Tibial nerve (tissue), 4 donors: ENCODE data around the gene PRAC2. TPM values are rescaled to one million over a fixed set of nuclear protein-coding genes. Genes with fewer than 3 reads are reported as not detected.

ENCODE experiments used
- DNase-seq, 2 donors: peaks; one replicate each; pipeline ENCODE4 v3.0.0-alpha.2; 2019; ENCODE audit warnings: low spot score in 2 of 2
- H3K27ac ChIP-seq, 4 donors: fragments of 200-600 bp; sonication (generic) in 3 of 4; one replicate each; pipeline ENCODE4 v1.5.1; 2017 to 2019; ENCODE audit warnings: mild to moderate bottlenecking in 1 of 4
- H3K27me3 ChIP-seq, 2 donors: fragments of 200-600 bp; sonication (generic) in 1 of 2; one replicate each; pipeline versions ENCODE4 v1.5.1 to v1.6.0; 2017 to 2019
- H3K36me3 ChIP-seq, 3 donors: fragments of 200-600 bp; sonication (generic); one replicate each; pipeline ENCODE4 v1.5.1; 2018 to 2019
- H3K4me1 ChIP-seq, 4 donors: fragments of 200-600 bp; sonication (generic) in 3 of 4; one replicate each; pipeline ENCODE4 v1.5.1; 2017 to 2019
- H3K4me3 ChIP-seq, 4 donors: fragments of 200-600 bp; sonication (generic) in 3 of 4; one replicate each; pipeline ENCODE4 v1.5.1; 2017 to 2019; ENCODE audit warnings: mild to moderate bottlenecking in 1 of 4, moderate library complexity in 1 of 4
- H3K9me3 ChIP-seq, 4 donors: fragments of 200-600 bp; sonication (generic) in 3 of 4; one replicate each; pipeline ENCODE4 v1.5.1; 2017 to 2019
- CTCF ChIP-seq, 5 experiments: fragments of 200-600 bp in 3 of 5; fragments of 450-650 bp in 2 of 5; sonication (generic) in 3 of 5; IDR thresholded peaks; one replicate each; pipeline ENCODE4 v1.5.1; 2016 to 2019; ENCODE audit warnings: antibody characterized with exemption in 5 of 5, mild to moderate bottlenecking in 3 of 5, moderate library complexity in 2 of 5
- EP300 ChIP-seq, 2 donors: sonication (generic); formaldehyde crosslinking; IDR thresholded peaks; one replicate each; pipeline ENCODE4 v1.6.1; 2017; ENCODE audit warnings: antibody characterized with exemption in 2 of 2, mild to moderate bottlenecking in 1 of 2
- POLR2A ChIP-seq, 2 donors: fragments of 450-650 bp; IDR thresholded peaks; one replicate each; pipeline ENCODE4 v1.6.1; 2017; ENCODE audit warnings: antibody characterized with exemption in 2 of 2, mild to moderate bottlenecking in 2 of 2, moderate library complexity in 2 of 2
- WGBS, 2 donors: methylation state at CpG; one replicate each; pipeline ENCODE4 v1.1.5; 2018; 5-methylcytosine and 5-hydroxymethylcytosine counted together
- total RNA-seq, 4 donors: library from RNA; depleted of rRNA; stranded (reverse); fragments of >200 nt; gene quantifications; one replicate each; pipeline ENCODE4 v1.1.0, GENCODE V29; 2016

The PRAC2 gene
- total RNA-seq, 4 donors from 2014 or later, result not detected

DNA sequence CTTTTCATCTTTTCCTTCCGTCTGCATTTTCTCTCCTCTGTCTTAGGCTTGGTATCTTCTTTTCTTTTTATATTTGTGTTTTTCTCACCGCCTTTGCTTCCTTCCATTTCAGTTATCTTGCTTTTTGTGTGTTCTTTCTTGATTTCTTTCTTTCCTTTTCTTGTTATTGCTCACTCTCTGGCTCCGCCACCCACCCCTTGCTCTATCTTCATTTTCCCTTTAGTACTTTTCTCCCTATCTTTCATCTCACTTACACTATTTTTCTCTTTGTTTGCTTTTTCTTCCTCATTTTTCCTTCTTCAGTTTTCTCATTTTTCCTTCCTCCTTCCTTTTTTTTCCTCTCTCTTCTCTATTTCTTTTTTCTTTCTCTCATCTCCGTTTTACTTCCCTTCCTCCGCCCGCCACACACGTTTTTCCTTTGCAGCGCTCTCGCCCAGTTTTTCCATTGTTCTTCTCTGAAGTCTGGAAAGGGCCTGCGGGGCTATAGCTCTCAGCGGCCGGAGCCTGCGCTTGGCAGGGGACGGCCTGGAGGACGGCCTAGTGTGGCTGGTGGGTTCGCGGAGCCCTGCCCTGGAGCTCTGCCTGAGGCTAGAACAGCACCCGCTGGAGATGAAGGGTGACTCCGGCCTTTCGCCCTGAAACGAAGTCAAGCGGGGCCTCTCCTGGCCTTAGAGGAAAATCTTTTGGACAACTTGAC lies 10.8 kb downstream of the PRAC2 start:
- no peaks in the 10 kb centered on the region for H3K9me3 ChIP-seq
- no peak overlapping the region for H3K4me3 ChIP-seq
- H3K36me3 ChIP-seq, result no peaks in the 10 kb centered on the region
- DNase-seq, result no peak
- TF ChIP-seq POLR2A (IDR thresholded peaks at IDR 0.05) (no peak), CTCF (IDR thresholded peaks at IDR 0.05) (no peak), EP300 (IDR thresholded peaks at IDR 0.05) (no peak)
- H3K27me3 ChIP-seq, result peaks cover 0 to 100% of the 10 kb centered on the region in 2 donors
- 9 to 11% methylated on average over 22 of the region's 22 CpGs for WGBS, 2 donors
- H3K27ac ChIP-seq, result no peak overlapping the region
- peaks cover 0 to 19% (median 6%) of the 10 kb centered on the region in 4 donors for H3K4me1 ChIP-seq

DNA sequence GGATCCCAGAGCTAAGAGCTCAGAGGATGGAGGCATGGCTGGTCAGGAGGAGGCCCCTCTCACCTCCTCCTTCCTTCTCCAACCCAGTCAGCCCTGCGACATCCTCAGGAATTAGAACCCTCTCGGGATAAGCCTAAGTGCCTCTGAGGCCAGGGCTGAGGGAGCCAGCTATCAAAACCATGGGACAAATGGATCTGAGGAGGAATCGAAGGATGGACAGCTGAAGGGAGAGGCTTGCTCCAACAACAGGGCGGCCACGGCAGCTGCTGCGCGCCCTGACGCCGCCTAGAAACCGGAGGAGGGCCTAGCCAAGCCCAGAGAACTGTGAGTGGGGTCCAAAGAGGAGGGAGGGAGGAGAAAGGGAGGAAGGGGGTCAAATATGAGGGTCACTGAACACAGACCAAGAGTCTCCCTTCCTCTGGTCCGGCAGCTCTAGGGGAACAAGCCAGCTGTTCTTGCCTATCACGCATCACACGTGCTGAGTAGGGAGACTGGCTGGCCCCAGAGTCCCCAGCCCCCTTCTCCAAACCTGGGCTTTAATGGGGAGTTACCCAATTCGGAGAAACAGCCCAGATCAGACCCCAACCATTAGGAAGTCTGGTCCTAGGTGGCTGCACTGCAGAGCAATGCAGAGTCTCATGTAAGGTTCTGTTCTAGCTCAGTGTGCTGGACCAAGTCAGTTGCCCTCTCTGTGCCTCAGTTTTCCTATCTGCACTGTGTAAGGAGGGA lies 11.5 kb downstream of the PRAC2 start:
- Histone ChIP-seq H3K9me3 (no peaks in the 10 kb centered on the region), H3K4me3 (no peak overlapping the region), H3K36me3 (no peaks in the 10 kb centered on the region), H3K4me1 (peaks cover 0 to 13% (median 6%) of the 10 kb centered on the region in 4 donors), H3K27ac (no peak overlapping the region), H3K27me3 (peaks cover 0 to 100% of the 10 kb centered on the region in 2 donors)
- TF ChIP-seq EP300 (IDR thresholded peaks at IDR 0.05), result no peak
- TF ChIP-seq CTCF (IDR thresholded peaks at IDR 0.05), result no peak
- TF ChIP-seq POLR2A (IDR thresholded peaks at IDR 0.05), result no peak
- no peak for DNase-seq
- 5 to 7% methylated on average over 14 of the region's 14 CpGs for WGBS, 2 donors

GRCh38 chr17:48735062-48735351 lies 12.0 kb downstream of the PRAC2 start:
- WGBS, 2 donors, result 4 to 6% methylated on average over 7 of the region's 7 CpGs
- Histone ChIP-seq H3K36me3 (no peaks in the 10 kb centered on the region), H3K4me1 (peaks cover 0 to 14% (median 6%) of the 10 kb centered on the region in 4 donors), H3K9me3 (no peaks in the 10 kb centered on the region), H3K4me3 (no peak overlapping the region), H3K27ac (no peak overlapping the region), H3K27me3 (peaks cover 0 to 100% of the 10 kb centered on the region in 2 donors)
- no peak for DNase-seq
- TF ChIP-seq POLR2A (IDR thresholded peaks at IDR 0.05) (no peak), CTCF (IDR thresholded peaks at IDR 0.05) (no peak), EP300 (IDR thresholded peaks at IDR 0.05) (no peak)

DNA sequence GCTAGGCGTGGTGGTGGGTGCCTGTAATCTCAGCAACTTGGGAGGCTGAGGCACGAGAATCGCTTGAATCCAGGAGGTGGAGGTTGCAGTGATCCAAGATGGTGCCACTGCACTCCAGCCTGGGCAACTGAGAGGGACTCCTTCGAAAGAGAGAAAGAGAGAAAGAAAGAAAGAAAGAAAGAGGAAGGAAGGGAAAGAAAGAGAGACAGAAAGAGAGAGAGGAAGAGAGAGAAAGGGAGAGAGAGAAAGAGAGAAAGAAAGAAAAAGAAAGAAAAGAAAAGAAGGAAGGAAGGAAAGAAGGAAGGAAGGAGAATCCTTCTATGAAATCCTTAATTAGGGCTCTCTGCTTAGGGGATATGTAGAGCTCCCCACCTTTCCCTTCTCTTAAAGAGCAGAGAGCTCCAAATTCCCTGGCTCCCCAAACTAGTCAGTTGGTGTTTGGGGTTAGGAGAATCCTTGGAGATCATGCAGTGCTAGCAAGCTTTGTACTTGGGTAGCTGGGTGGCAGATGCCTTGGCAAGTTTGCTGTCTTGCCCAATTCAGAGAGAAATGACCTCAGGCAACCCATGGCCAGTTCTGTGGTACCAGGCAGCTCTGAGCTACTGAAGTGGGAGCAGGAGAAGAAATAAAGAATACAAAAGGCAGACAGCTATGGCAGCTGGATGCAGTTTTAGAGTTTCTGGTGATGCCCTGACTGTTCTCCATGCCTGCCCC lies 14.5 kb downstream of the PRAC2 start:
- Histone ChIP-seq H3K27me3 (peaks cover 0 to 100% of the 10 kb centered on the region in 2 donors), H3K36me3 (no peaks in the 10 kb centered on the region), H3K27ac (no peak overlapping the region), H3K9me3 (no peaks in the 10 kb centered on the region), H3K4me1 (peaks cover 0 to 14% (median 6%) of the 10 kb centered on the region in 4 donors), H3K4me3 (no peak overlapping the region)
- DNase-seq, result no peak
- 52 to 61% methylated on average over 4 of the region's 4 CpGs for WGBS, 2 donors
- TF ChIP-seq POLR2A (IDR thresholded peaks at IDR 0.05) (no peak), EP300 (IDR thresholded peaks at IDR 0.05) (no peak), CTCF (IDR thresholded peaks at IDR 0.05) (no peak)

DNA sequence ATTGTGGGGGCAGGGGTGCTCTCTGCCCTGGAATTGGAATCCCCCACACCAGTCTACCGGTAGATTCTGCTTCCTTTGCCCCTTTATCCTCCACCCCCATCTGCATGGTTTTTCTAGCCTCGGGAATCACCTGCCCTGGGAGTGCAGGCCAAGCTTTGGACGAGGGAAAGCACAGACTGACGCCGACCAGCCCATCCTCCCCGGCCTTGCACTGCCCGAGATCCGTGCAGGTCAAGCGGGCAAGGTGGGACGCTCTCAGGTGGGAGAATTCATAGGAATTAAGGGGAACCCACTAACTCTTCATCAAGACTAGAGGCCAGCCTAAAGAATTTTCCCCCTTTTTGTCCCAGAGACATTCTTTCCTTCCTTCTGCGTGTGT lies 15.4 kb downstream of the PRAC2 start:
- H3K27ac ChIP-seq, result no peak overlapping the region
- H3K4me1 ChIP-seq, result peaks cover 0 to 10% (median 3%) of the 10 kb centered on the region in 4 donors
- no peak for TF ChIP-seq CTCF (IDR thresholded peaks at IDR 0.05)
- TF ChIP-seq POLR2A (IDR thresholded peaks at IDR 0.05), result no peak
- TF ChIP-seq EP300 (IDR thresholded peaks at IDR 0.05), result no peak
- no peaks in the 10 kb centered on the region for H3K36me3 ChIP-seq
- no peak for DNase-seq
- no peak overlapping the region for H3K4me3 ChIP-seq
- 6 to 7% methylated on average over 11 of the region's 11 CpGs for WGBS, 2 donors
- H3K9me3 ChIP-seq, result no peaks in the 10 kb centered on the region
- H3K27me3 ChIP-seq, result peaks cover 0 to 100% of the 10 kb centered on the region in 2 donors
